K562 (cell line): Measurements from ENCODE around the gene SCYL3. TPM values are rescaled to one million over a fixed set of nuclear protein-coding genes. Genes with fewer than 3 reads are reported as not detected.

Experiments used
- ATAC-seq: fragments of 200-7000 bp; cut with Tn5 transposase; 3 replicates; pipeline ENCODE4 v1.9.1; 2020; ENCODE audit warnings: moderate library complexity
- BruUV-seq: library from RNA; stranded (reverse); fragments of 400-500 nt; replicated peaks from 2 replicates; lab custom pipeline; 2021; lab: Mats Ljungman, UMichigan
- CTCF ChIA-PET: fragments of 300-600 bp; formaldehyde crosslinking; extraction: SDS; loops from one replicate; lab custom pipeline; 2021; ENCODE audit warnings: low intra/inter-chr PET ratio; lab: Yijun Ruan, JAX
- POLR2A ChIA-PET: fragments of 300-600, 350-650 bp; sonication (Branson Sonifier 250); formaldehyde crosslinking; extraction: SDS; loops from one replicate; lab custom pipeline; 2021; ENCODE audit warnings: antibody characterized with exemption, inconsistent platforms; lab: Yijun Ruan, JAX
- DNase-seq, 4 experiments: peaks; one replicate each; pipeline versions ENCODE4 v3.0.0 to v3.0.0-alpha.2; 2011 to 2018; ENCODE audit warnings: low spot score in 3 of 4, mixed read lengths in 3 of 4; ENCODE audit errors: extremely low read depth in 1 of 4
- FAIRE-seq: peaks from 2 replicates; lab custom pipeline; 2011; peaks lifted over from hg19 to GRCh38; lab: Jason Lieb, UNC
- H2AFZ ChIP-seq: 2 replicates; pipeline ENCODE4 v1.6.0; 2011; ENCODE audit warnings: low read depth, low read length, control low read depth, inconsistent platforms
- H3K27ac ChIP-seq: fragments of 200-600 bp; 3 replicates; pipeline ENCODE4 v1.8.0; 2011; ENCODE audit warnings: low read depth, mild to moderate bottlenecking, control low read depth, inconsistent platforms, low read length, moderate library complexity, mixed read lengths; ENCODE audit errors: extremely low read depth
- H3K27me3 ChIP-seq, 2 experiments: fragments of 300-600 bp in 1 of 2; 2 replicates in 1 of 2; 3 replicates in 1 of 2; pipeline versions ENCODE4 v1.6.0 to v1.8.0; 2011; ENCODE audit warnings: inconsistent platforms in 2 of 2, low read length in 2 of 2, mild to moderate bottlenecking in 1 of 2, mixed read lengths in 1 of 2, moderate library complexity in 1 of 2; ENCODE audit not compliant: control insufficient read depth in 2 of 2, insufficient read depth in 2 of 2
- H3K36me3 ChIP-seq: fragments of 300-600 bp; 3 replicates; pipeline ENCODE4 v1.8.0; 2011; ENCODE audit warnings: mild to moderate bottlenecking, low read length, inconsistent platforms; ENCODE audit not compliant: control insufficient read depth, insufficient read depth
- H3K4me1 ChIP-seq, 2 experiments: fragments of 200-600 bp in 1 of 2; replicated peaks in 1 of 2; 2 replicates in 1 of 2; 3 replicates in 1 of 2; pipeline versions ENCODE4 v1.5.1 to v1.8.0; 2011; ENCODE audit warnings: inconsistent platforms in 2 of 2, low read length in 2 of 2, mild to moderate bottlenecking in 1 of 2, mixed read lengths in 1 of 2, moderate library complexity in 1 of 2; ENCODE audit not compliant: control insufficient read depth in 2 of 2, insufficient read depth in 2 of 2
- H3K4me2 ChIP-seq: 2 replicates; pipeline ENCODE4 v1.6.1; 2011; ENCODE audit warnings: low read length, control low read depth, inconsistent platforms, mixed read lengths; ENCODE audit not compliant: insufficient read depth
- H3K4me3 ChIP-seq: fragments of 200-600 bp; sonication (generic), shearing (Covaris generic); 2 replicates; pipeline ENCODE4 v1.5.1; 2016; ENCODE audit warnings: control low read depth, inconsistent platforms
- H3K79me2 ChIP-seq: fragments of 200-600 bp; 3 replicates; pipeline ENCODE4 v1.8.0; 2011; ENCODE audit warnings: low read length, inconsistent platforms; ENCODE audit not compliant: control insufficient read depth, insufficient read depth
- H3K9ac ChIP-seq, 2 experiments: 2 replicates each; pipeline versions ENCODE4 v1.6.0 to v1.6.1; 2011; ENCODE audit warnings: low read depth in 2 of 2, low read length in 2 of 2, control low read depth in 1 of 2, inconsistent platforms in 1 of 2, mild to moderate bottlenecking in 1 of 2, mixed read lengths in 1 of 2; ENCODE audit not compliant: insufficient read depth in 1 of 2
- H3K9me1 ChIP-seq: one replicate; pipeline ENCODE4 v1.6.0; 2011; ENCODE audit warnings: inconsistent platforms, mild to moderate bottlenecking, low read length, moderate library complexity; ENCODE audit not compliant: control insufficient read depth, insufficient read depth
- H3K9me3 ChIP-seq: replicated peaks from 2 replicates; pipeline ENCODE4 v1.5.1; 2011; ENCODE audit warnings: low read depth, low read length, inconsistent platforms; ENCODE audit not compliant: control insufficient read depth, insufficient read depth
- H4K20me1 ChIP-seq: replicated peaks from 2 replicates; pipeline ENCODE4 v1.6.1; 2011; ENCODE audit warnings: low read length, inconsistent platforms, mixed read lengths; ENCODE audit not compliant: control insufficient read depth, insufficient read depth
- ARID3B ChIP-seq: fragments of 250-450 bp; sonication (Bioruptor Pico); IDR thresholded peaks from 2 replicates; pipeline ENCODE4 v1.4.0; 2020; ENCODE audit warnings: borderline replicate concordance
- ATF2 ChIP-seq: sonication (generic); formaldehyde crosslinking; IDR thresholded peaks from 2 replicates; pipeline ENCODE4 v1.8.1; 2022; ENCODE audit warnings: missing genetic modification reagents
- CHCHD3 ChIP-seq: fragments of 250-450 bp; sonication (Bioruptor Pico); IDR thresholded peaks from 2 replicates; pipeline ENCODE4 v2.1.2; 2022; ENCODE audit warnings: mild to moderate bottlenecking
- CXXC5 ChIP-seq: fragments of 250-450 bp; sonication (Bioruptor Pico); IDR thresholded peaks from 2 replicates; pipeline ENCODE4 v1.8.0; 2022; ENCODE audit warnings: inconsistent platforms, mild to moderate bottlenecking, moderate library complexity
- DMBX1 ChIP-seq: fragments of 250-450 bp; sonication (Bioruptor Pico); IDR thresholded peaks from 2 replicates; pipeline ENCODE4 v1.8.0; 2022; ENCODE audit warnings: inconsistent platforms, mild to moderate bottlenecking, moderate library complexity, borderline replicate concordance
- ESRRA ChIP-seq: fragments of 450-650 bp; IDR thresholded peaks from 2 replicates; pipeline ENCODE4 v1.6.1; 2014; ENCODE audit warnings: low read depth, mild to moderate bottlenecking, moderate library complexity, borderline replicate concordance
- MAFK ChIP-seq: IDR thresholded peaks from 2 replicates; pipeline ENCODE4 v1.6.1; 2011; ENCODE audit warnings: low read length, improper control_type of control experiment
- MITF ChIP-seq: IDR thresholded peaks from 2 replicates; pipeline ENCODE4 v1.6.1; 2014; ENCODE audit warnings: antibody characterized with exemption
- RB1 ChIP-seq: fragments of 450-650 bp; IDR thresholded peaks from 2 replicates; pipeline ENCODE4 v1.6.1; 2017; ENCODE audit warnings: low read depth, mild to moderate bottlenecking
- RBM17 ChIP-seq: fragments of 200-400 bp; formaldehyde crosslinking; IDR thresholded peaks from 2 replicates; pipeline ENCODE4 v1.6.1; 2017; ENCODE audit warnings: low read depth, mild to moderate bottlenecking, low read length, borderline replicate concordance
- TAF15 ChIP-seq: fragments of 200-400 bp; formaldehyde crosslinking; IDR thresholded peaks from 2 replicates; pipeline ENCODE4 v1.6.1; 2017; ENCODE audit warnings: mild to moderate bottlenecking, low read depth, low read length, moderate library complexity
- THRAP3 ChIP-seq: fragments of 450-650 bp; IDR thresholded peaks from 2 replicates; pipeline ENCODE4 v1.6.1; 2016; ENCODE audit warnings: mild to moderate bottlenecking, inconsistent platforms, borderline replicate concordance
- ZNF133 ChIP-seq: fragments of 250-450 bp; sonication (Bioruptor Pico); IDR thresholded peaks from 2 replicates; pipeline ENCODE4 v1.4.0; 2020; ENCODE audit warnings: mild to moderate bottlenecking
- ZNF274 ChIP-seq: IDR thresholded peaks from 2 replicates; pipeline ENCODE4 v1.6.1; 2011; ENCODE audit warnings: low read depth, mild to moderate bottlenecking, low read length, moderate library complexity, borderline replicate concordance
- ZNF384 ChIP-seq: IDR thresholded peaks from 2 replicates; pipeline ENCODE4 v1.6.1; 2012; ENCODE audit warnings: low read depth, low read length, improper control_type of control experiment
- WGBS: fragments of 100-300 bp; shearing (Covaris generic); methylation state at CpG from one replicate; pipeline ENCODE4 v1.1.6; 2016; ENCODE audit warnings: low coverage, mixed read lengths; ENCODE audit not compliant: insufficient coverage; ENCODE audit errors: missing lambda C conversion rate; 5-methylcytosine and 5-hydroxymethylcytosine counted together
- in situ Hi-C: fragments of 300-500 bp; cut with MboI; formaldehyde crosslinking; loops from 4 replicates; pipeline ENCODE4 v1.15.0; 2018; ENCODE audit warnings: inconsistent platforms, mixed read lengths
- intact Hi-C: fragments of 100-400 bp; cut with micrococcal nuclease; formaldehyde crosslinking; loops from 2 replicates; pipeline ENCODE4 v1.14.2; 2022
- polyA plus RNA-seq, 8 experiments: library from polyadenylated mRNA; depleted of rRNA in 4 of 8; stranded (reverse) in 5 of 8; unstranded in 3 of 8; fragments of >200 nt; fragmentation: Nextera tagmentation in 2 of 8; fragmentation: Illumina TruSeq in 1 of 8; extraction: Ambion mirVana in 2 of 8; extraction: Trizol in 1 of 8; gene quantifications; 2 replicates each; pipeline versions ENCODE4 v1.2.1 to v1.2.3, GENCODE V29; 2011 to 2014; ENCODE audit warnings: inconsistent platforms in 1 of 8, missing spikeins in 1 of 8
- total RNA-seq, 7 experiments: library from RNA; depleted of rRNA in 6 of 7; stranded (reverse); fragments of >200 nt in 6 of 7; fragmentation: Illumina TruSeq in 2 of 7; extraction: Trizol in 2 of 7; gene quantifications; 2 replicates each; pipeline versions ENCODE4 v1.2.1 to v1.2.3, GENCODE V29; 2011 to 2021; ENCODE audit warnings: low replicate concordance in 1 of 7
- TF ChIP-seq, protein P1 (sequence below): fragments of 450-650 bp; IDR thresholded peaks from 2 replicates; pipeline ENCODE4 v1.6.1; 2018; ENCODE audit warnings: mild to moderate bottlenecking, low read depth; ENCODE audit not compliant: partially characterized antibody

Gene SCYL3
- total and polyA plus RNA-seq, 9 of the 15 experiments (the other 6 are each of a cell fraction or from before 2014, with no cell fraction given) = 3.6 to 11.4 (median 7.1) TPM

GRCh38 chr1:169812131-169812530 lies 81.6 kb downstream of the SCYL3 start:
- no peaks in the 10 kb centered on the region for H3K27me3 ChIP-seq
- WGBS = 98% methylated on average over 2 of the region's 2 CpGs
- H4K20me1 ChIP-seq = no peaks in the 10 kb centered on the region
- ChIA-PET POLR2A (interaction anchor here (0.9 kb wide), 1 partner anchor 45 kb away, joined by 4 read pairs; no protein-coding TSS in a partner anchor), CTCF (interaction anchor here (0.6 kb wide), 1 partner anchor 335 kb away, joined by 4 read pairs; no protein-coding TSS in a partner anchor)
- no peaks in the 10 kb centered on the region for H3K9me3 ChIP-seq
- no peak overlapping the region for H3K4me3 ChIP-seq
- H3K4me2 ChIP-seq = no peak overlapping the region
- H3K4me1 ChIP-seq = no peaks in the 10 kb centered on the region
- in situ Hi-C loops = no loop called here
- no peak overlapping the region for H3K27ac ChIP-seq
- no peak for DNase-seq
- H3K9me1 ChIP-seq = no peaks in the 10 kb centered on the region
- no peak for TF ChIP-seq ZNF384
- TF ChIP-seq MITF = no peak
- no peak for TF ChIP-seq RB1
- TF ChIP-seq DMBX1 (CRISPR knock-in tag) = no peak
- no peak for TF ChIP-seq ATF2 (CRISPR knock-in tag)
- TF ChIP-seq, protein P1, sequence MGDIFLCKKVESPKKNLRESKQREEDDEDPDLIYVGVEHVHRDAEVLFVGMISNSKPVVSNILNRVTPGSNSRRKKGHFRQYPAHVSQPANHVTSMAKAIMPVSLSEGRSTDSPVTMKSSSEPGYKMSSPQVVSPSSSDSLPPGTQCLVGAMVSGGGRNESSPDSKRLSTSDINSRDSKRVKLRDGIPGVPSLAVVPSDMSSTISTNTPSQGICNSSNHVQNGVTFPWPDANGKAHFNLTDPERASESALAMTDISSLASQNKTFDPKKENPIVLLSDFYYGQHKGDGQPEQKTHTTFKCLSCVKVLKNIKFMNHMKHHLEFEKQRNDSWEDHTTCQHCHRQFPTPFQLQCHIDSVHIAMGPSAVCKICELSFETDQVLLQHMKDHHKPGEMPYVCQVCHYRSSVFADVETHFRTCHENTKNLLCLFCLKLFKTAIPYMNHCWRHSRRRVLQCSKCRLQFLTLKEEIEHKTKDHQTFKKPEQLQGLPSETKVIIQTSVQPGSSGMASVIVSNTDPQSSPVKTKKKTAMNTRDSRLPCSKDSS = no peak
- TF ChIP-seq ZNF274 = no peak
- no peak for TF ChIP-seq ARID3B
- TF ChIP-seq TAF15 = no peak
- TF ChIP-seq THRAP3 = no peak
- TF ChIP-seq CHCHD3 (CRISPR knock-in tag) = no peak
- no peak for TF ChIP-seq ZNF133 (CRISPR knock-in tag)
- TF ChIP-seq RBM17 = no peak
- TF ChIP-seq CXXC5 = no peak
- no peak for TF ChIP-seq ESRRA
- TF ChIP-seq MAFK = no peak
- FAIRE-seq = no peak
- BruUV-seq = no TSS peak
- ATAC-seq = no peak
- H3K79me2 ChIP-seq = no peaks in the 10 kb centered on the region
- peaks cover 70% of the 10 kb centered on the region for H3K36me3 ChIP-seq
- H3K9ac ChIP-seq = no peak overlapping the region
- no peak overlapping the region for H2AFZ ChIP-seq
- intact Hi-C loops = no loop called here
